VCaP (cell line): ENCODE results near the gene CDH13.

Experiments
- H3K27ac ChIP-seq: fragments of 450-650 bp; 2 replicates; pipeline ENCODE4 v1.5.1; 2017
- CTCF ChIP-seq: fragments of 450-650 bp; conservative IDR thresholded peaks from 2 replicates; pipeline ENCODE4 v1.5.1; 2017; ENCODE audit warnings: mild to moderate bottlenecking, moderate library complexity

Gene CDH13

GRCh38 chr16:83271970-83272575 is 645.3 kb downstream of the CDH13 start:
- no peak for TF ChIP-seq CTCF
- H3K27ac ChIP-seq, result no peak overlapping the region

GRCh38 chr16:83272843-83273242 is 646.1 kb downstream of the CDH13 start:
- no peak overlapping the region for H3K27ac ChIP-seq
- TF ChIP-seq CTCF, result no peak

GRCh38 chr16:83273504-83274173 is 646.9 kb downstream of the CDH13 start:
- no peak overlapping the region for H3K27ac ChIP-seq
- no peak for TF ChIP-seq CTCF

GRCh38 chr16:83279251-83279650 is 652.5 kb downstream of the CDH13 start:
- no peak for TF ChIP-seq CTCF
- H3K27ac ChIP-seq, result no peak overlapping the region

- no peak for TF ChIP-seq CTCF
- H3K27ac ChIP-seq, result no peak overlapping the region
Observed at GRCh38 chr16:83285921-83286320, 659.2 kb downstream of the CDH13 start.

- TF ChIP-seq CTCF, result no peak
- H3K27ac ChIP-seq, result no peak overlapping the region
Observed at GRCh38 chr16:83296505-83296904, 669.7 kb downstream of the CDH13 start.

- no peak overlapping the region for H3K27ac ChIP-seq
- TF ChIP-seq CTCF, result no peak
Observed at GRCh38 chr16:83298541-83298940, 671.8 kb downstream of the CDH13 start.
